ENCODE results near the gene ZNF609. TPM values are rescaled to one million over a fixed set of nuclear protein-coding genes. Genes with fewer than 3 reads are reported as not detected.

Gene ZNF609
- total and polyA plus RNA-seq, 7 donors, result 4.8 to 35.2 (median 29.6) TPM

- H3K27me3 ChIP-seq, result no peaks in the 10 kb centered on the region
- H3K4me3 ChIP-seq, result no peak overlapping the region
- TF ChIP-seq POLR2AphosphoS5 (IDR thresholded peaks at IDR 0.05) (no peak), POLR2A (IDR thresholded peaks at IDR 0.05) (no peak), EP300 (IDR thresholded peaks at IDR 0.05) (no peak), CTCF (IDR thresholded peaks at IDR 0.05) (no peak)
- no peak overlapping the region for H3K27ac ChIP-seq
- WGBS, 2 donors, result 95% methylated on average over 2 of the region's 2 CpGs
- DNase-seq, result no peak
- H3K36me3 ChIP-seq, result no peaks in the 10 kb centered on the region
- no peaks in the 10 kb centered on the region for H3K4me1 ChIP-seq
- no peaks in the 10 kb centered on the region for H3K9me3 ChIP-seq
- intact Hi-C loops (cut with DNase I), result no loop called here
Measured at GRCh38 chr15:64544450-64544849, 84.1 kb downstream of the ZNF609 start.

GRCh38 chr15:64547275-64547674 lies 86.9 kb downstream of the ZNF609 start:
- H3K4me3 ChIP-seq, result no peak overlapping the region
- H3K27ac ChIP-seq, result no peak overlapping the region
- TF ChIP-seq POLR2A (IDR thresholded peaks at IDR 0.05) (no peak), CTCF (IDR thresholded peaks at IDR 0.05) (no peak), EP300 (IDR thresholded peaks at IDR 0.05) (no peak), POLR2AphosphoS5 (IDR thresholded peaks at IDR 0.05) (no peak)
- intact Hi-C loops (cut with DNase I), result no loop called here
- DNase-seq, result no peak
- no peaks in the 10 kb centered on the region for H3K36me3 ChIP-seq
- peaks cover 0 to under 1% (median 0%) of the 10 kb centered on the region in 4 donors for H3K4me1 ChIP-seq
- no peaks in the 10 kb centered on the region for H3K9me3 ChIP-seq
- no peaks in the 10 kb centered on the region for H3K27me3 ChIP-seq

GRCh38 chr15:64548235-64548634 lies 87.9 kb downstream of the ZNF609 start:
- Histone ChIP-seq H3K4me3 (no peak overlapping the region), H3K36me3 (no peaks in the 10 kb centered on the region), H3K4me1 (peaks cover 0 to 8% (median 4%) of the 10 kb centered on the region in 4 donors), H3K27me3 (no peaks in the 10 kb centered on the region), H3K9me3 (no peaks in the 10 kb centered on the region), H3K27ac (no peak overlapping the region)
- WGBS, 2 donors, result 81 to 86% methylated on average over 2 of the region's 2 CpGs
- no peak for TF ChIP-seq EP300 (IDR thresholded peaks at IDR 0.05)
- TF ChIP-seq POLR2AphosphoS5 (IDR thresholded peaks at IDR 0.05), result no peak
- no peak for TF ChIP-seq CTCF (IDR thresholded peaks at IDR 0.05)
- TF ChIP-seq POLR2A (IDR thresholded peaks at IDR 0.05), result no peak
- intact Hi-C loops (cut with DNase I), result no loop called here
- DNase-seq, result no peak

GRCh38 chr15:64549860-64550259 lies 89.5 kb downstream of the ZNF609 start:
- intact Hi-C loops (cut with DNase I), result no loop called here
- 96 to 99% methylated on average over 2 of the region's 2 CpGs for WGBS, 2 donors

More at GRCh38 chr15:64549860-64550259, 89.5 kb downstream of the ZNF609 start:
- Histone ChIP-seq H3K4me1 (peaks cover 0 to 8% (median 4%) of the 10 kb centered on the region in 4 donors), H3K36me3 (no peaks in the 10 kb centered on the region), H3K9me3 (no peaks in the 10 kb centered on the region), H3K27ac (no peak overlapping the region), H3K4me3 (no peak overlapping the region), H3K27me3 (no peaks in the 10 kb centered on the region)
- TF ChIP-seq CTCF (IDR thresholded peaks at IDR 0.05), result no peak
- no peak for TF ChIP-seq POLR2AphosphoS5 (IDR thresholded peaks at IDR 0.05)
- TF ChIP-seq POLR2A (IDR thresholded peaks at IDR 0.05), result no peak
- no peak for TF ChIP-seq EP300 (IDR thresholded peaks at IDR 0.05)
- no peak for DNase-seq

Measured in sigmoid colon (tissue), 7 donors.